ENCODE results near the gene SEPTIN10. TPM values are rescaled to one million over a fixed set of nuclear protein-coding genes. Genes with fewer than 3 reads are reported as not detected.

The SEPTIN10 gene
- total and polyA plus RNA-seq, 4 donors, result 30.2 to 117 (median 48.3) TPM

DNA sequence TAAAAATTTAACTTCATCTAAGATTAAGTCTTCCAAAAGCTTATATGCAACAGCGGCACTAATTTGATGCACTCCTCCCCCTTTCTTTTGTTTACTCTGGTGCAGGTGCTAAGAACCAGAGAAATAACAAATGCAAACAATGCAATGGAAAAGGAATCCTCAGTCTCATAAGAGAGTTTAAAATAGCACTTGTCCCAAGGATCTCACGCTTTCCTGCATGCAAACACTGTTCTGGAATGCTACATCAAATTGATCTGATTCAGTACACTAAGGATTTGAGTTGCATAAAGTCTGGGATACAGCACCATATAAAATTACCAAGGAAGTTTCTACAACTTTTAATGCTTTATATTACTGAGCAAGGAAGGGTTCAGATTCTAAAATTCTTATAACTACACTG is 50.5 kb downstream of the SEPTIN10 start:
- Histone ChIP-seq H3K4me3 (no peak overlapping the region), H3K9ac (ENCODE audit: insufficient read depth in 1 of 2, low read length in 2 of 2) (no peak overlapping the region), H3K36me3 (ENCODE audit: control insufficient read depth in 4 of 4, insufficient read depth in 4 of 4, low read length in 4 of 4) (peaks cover 5 to 31% (median 14%) of the 10 kb centered on the region in 4 donors), H3K27ac (ENCODE audit: low read depth in 1 of 2, low read length in 1 of 2) (no peak overlapping the region), H3K4me1 (ENCODE audit: control insufficient read depth in 5 of 5, insufficient read depth in 5 of 5, low read length in 5 of 5) (no peaks in the 10 kb centered on the region), H3K27me3 (ENCODE audit: control insufficient read depth in 3 of 3, insufficient read depth in 3 of 3, low read length in 2 of 3) (no peaks in the 10 kb centered on the region), H3K9me3 (ENCODE audit: control insufficient read depth in 4 of 4, insufficient read depth in 3 of 4, low read length in 3 of 4) (no peaks in the 10 kb centered on the region)
- no peak for DNase-seq
- TF ChIP-seq, protein P1, sequence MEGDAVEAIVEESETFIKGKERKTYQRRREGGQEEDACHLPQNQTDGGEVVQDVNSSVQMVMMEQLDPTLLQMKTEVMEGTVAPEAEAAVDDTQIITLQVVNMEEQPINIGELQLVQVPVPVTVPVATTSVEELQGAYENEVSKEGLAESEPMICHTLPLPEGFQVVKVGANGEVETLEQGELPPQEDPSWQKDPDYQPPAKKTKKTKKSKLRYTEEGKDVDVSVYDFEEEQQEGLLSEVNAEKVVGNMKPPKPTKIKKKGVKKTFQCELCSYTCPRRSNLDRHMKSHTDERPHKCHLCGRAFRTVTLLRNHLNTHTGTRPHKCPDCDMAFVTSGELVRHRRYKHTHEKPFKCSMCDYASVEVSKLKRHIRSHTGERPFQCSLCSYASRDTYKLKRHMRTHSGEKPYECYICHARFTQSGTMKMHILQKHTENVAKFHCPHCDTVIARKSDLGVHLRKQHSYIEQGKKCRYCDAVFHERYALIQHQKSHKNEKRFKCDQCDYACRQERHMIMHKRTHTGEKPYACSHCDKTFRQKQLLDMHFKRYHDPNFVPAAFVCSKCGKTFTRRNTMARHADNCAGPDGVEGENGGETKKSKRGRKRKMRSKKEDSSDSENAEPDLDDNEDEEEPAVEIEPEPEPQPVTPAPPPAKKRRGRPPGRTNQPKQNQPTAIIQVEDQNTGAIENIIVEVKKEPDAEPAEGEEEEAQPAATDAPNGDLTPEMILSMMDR (IDR thresholded peaks at IDR 0.05; ENCODE audit: control extremely low read depth, extremely low read depth), result no peak
- WGBS, 2 donors, result 68% methylated on average over 2 of the region's 2 CpGs
- ATAC-seq (ENCODE audit: insufficient read depth, low FRiP score), result no peak

DNA sequence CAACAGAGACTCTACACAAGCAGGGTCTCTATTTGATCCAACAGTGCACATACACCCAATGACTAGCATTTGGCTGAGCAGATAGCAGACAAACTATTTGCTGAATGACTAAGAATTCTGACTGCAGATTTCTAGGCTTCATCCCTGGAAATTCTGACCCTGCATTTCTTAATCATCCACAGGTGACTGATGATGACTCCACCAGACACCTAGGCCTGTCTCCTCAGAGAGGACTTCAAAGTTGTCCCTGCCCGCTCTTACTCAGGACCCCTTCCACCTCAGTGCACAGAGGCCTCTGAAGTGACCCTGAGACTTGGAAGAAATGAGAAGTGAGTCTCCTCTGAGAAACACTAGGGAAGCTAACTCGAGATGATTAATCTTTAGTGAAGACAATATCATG is 51.3 kb downstream of the SEPTIN10 start:
- TF ChIP-seq, protein P1 (IDR thresholded peaks at IDR 0.05; ENCODE audit: control extremely low read depth, extremely low read depth), result no peak
- 92 to 100% methylated on average over 2 of the region's 2 CpGs for WGBS, 2 donors
- DNase-seq (no peak), ATAC-seq (ENCODE audit: insufficient read depth, low FRiP score) (no peak)
- Histone ChIP-seq H3K27ac (ENCODE audit: low read depth in 1 of 2, low read length in 1 of 2) (no peak overlapping the region), H3K4me3 (no peak overlapping the region), H3K9ac (ENCODE audit: insufficient read depth in 1 of 2, low read length in 2 of 2) (no peak overlapping the region), H3K27me3 (ENCODE audit: control insufficient read depth in 3 of 3, insufficient read depth in 3 of 3, low read length in 2 of 3) (no peaks in the 10 kb centered on the region), H3K9me3 (ENCODE audit: control insufficient read depth in 4 of 4, insufficient read depth in 3 of 4, low read length in 3 of 4) (no peaks in the 10 kb centered on the region), H3K4me1 (ENCODE audit: control insufficient read depth in 5 of 5, insufficient read depth in 5 of 5, low read length in 5 of 5) (no peaks in the 10 kb centered on the region), H3K36me3 (ENCODE audit: control insufficient read depth in 4 of 4, insufficient read depth in 4 of 4, low read length in 4 of 4) (peaks cover 5 to 31% (median 15%) of the 10 kb centered on the region in 4 donors)

DNA sequence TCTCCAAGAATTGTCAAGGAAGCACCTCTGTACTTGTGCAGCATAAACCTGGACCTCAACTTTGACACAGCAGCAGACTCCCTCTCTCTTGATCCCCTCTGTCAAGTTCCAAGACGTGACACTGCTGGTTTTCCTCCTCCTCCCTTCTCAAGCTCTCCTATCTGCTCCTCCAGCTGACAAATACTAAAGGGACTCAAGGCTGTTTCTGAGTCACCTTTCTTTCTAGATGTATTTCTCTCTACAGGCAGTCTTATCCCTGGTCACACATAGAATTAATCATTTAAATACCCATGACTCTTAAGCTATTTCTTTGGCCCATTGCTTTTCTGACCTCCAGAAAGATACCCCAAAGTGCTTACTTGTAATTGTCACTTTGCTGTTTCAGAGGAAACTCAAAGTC is 53.5 kb downstream of the SEPTIN10 start:
- Histone ChIP-seq H3K27ac (ENCODE audit: low read depth in 1 of 2, low read length in 1 of 2) (no peak overlapping the region), H3K27me3 (ENCODE audit: control insufficient read depth in 3 of 3, insufficient read depth in 3 of 3, low read length in 2 of 3) (no peaks in the 10 kb centered on the region), H3K4me3 (no peak overlapping the region), H3K9me3 (ENCODE audit: control insufficient read depth in 4 of 4, insufficient read depth in 3 of 4, low read length in 3 of 4) (no peaks in the 10 kb centered on the region), H3K9ac (ENCODE audit: insufficient read depth in 1 of 2, low read length in 2 of 2) (no peak overlapping the region), H3K36me3 (ENCODE audit: control insufficient read depth in 4 of 4, insufficient read depth in 4 of 4, low read length in 4 of 4) (peaks cover 3 to 24% (median 14%) of the 10 kb centered on the region in 4 donors), H3K4me1 (ENCODE audit: control insufficient read depth in 5 of 5, insufficient read depth in 5 of 5, low read length in 5 of 5) (no peaks in the 10 kb centered on the region)
- no peak for DNase-seq
- no peak for ATAC-seq (ENCODE audit: insufficient read depth, low FRiP score)
- TF ChIP-seq, protein P1 (IDR thresholded peaks at IDR 0.05; ENCODE audit: control extremely low read depth, extremely low read depth), result no peak
- WGBS, 2 donors, result 82 to 90% methylated on average over 1 of the region's 1 CpG

Data from lung (tissue), 12 donors.